Ovary (tissue), 10 donors: Measurements from ENCODE around the gene THBS3. TPM values are rescaled to one million over a fixed set of nuclear protein-coding genes. Genes with fewer than 3 reads are reported as not detected.

ENCODE experiments used
- DNase-seq, 5 donors: peaks; one replicate each; pipeline ENCODE4 v3.0.0-alpha.2; 2019 to 2020
- H3K27ac ChIP-seq, 2 donors: fragments of 200-600 bp; one replicate each; pipeline versions ENCODE4 v1.5.1 to v1.8.0; 2019 to 2022
- H3K27me3 ChIP-seq: fragments of 200-600 bp; one replicate; pipeline ENCODE4 v1.8.0; 2022
- H3K36me3 ChIP-seq: fragments of 200-600 bp; sonication (generic); one replicate; pipeline ENCODE4 v1.5.1; 2019
- H3K4me1 ChIP-seq: one replicate; pipeline ENCODE4 v1.8.1; 2013; ENCODE audit warnings: mild to moderate bottlenecking, moderate library complexity; ENCODE audit not compliant: insufficient read depth
- H3K4me3 ChIP-seq: fragments of 200-600 bp; sonication (generic); one replicate; pipeline ENCODE4 v1.5.1; 2017
- H3K9me3 ChIP-seq, 2 donors: fragments of 200-600 bp in 1 of 2; sonication (generic) in 1 of 2; one replicate each; pipeline versions ENCODE4 v1.5.1 to v1.8.1; 2013 to 2019; ENCODE audit warnings: mild to moderate bottlenecking in 1 of 2, moderate library complexity in 1 of 2
- CTCF ChIP-seq, 3 donors: fragments of 450-650 bp in 2 of 3; fragments of 200-600 bp in 1 of 3; IDR thresholded peaks; one replicate each; pipeline versions ENCODE4 v1.5.1 to v1.8.0; 2016 to 2022; ENCODE audit warnings: antibody characterized with exemption in 3 of 3, mild to moderate bottlenecking in 1 of 3
- EP300 ChIP-seq: sonication (generic); formaldehyde crosslinking; IDR thresholded peaks from one replicate; pipeline ENCODE4 v1.6.1; 2017; ENCODE audit warnings: antibody characterized with exemption
- POLR2A ChIP-seq: fragments of 450-650 bp; IDR thresholded peaks from one replicate; pipeline ENCODE4 v1.6.1; 2017; ENCODE audit warnings: antibody characterized with exemption, mild to moderate bottlenecking, moderate library complexity
- WGBS, 3 donors: extraction: QIAGEN DNeasy Blood & Tissue Kit in 1 of 3; methylation state at CpG; one replicate each; pipeline versions ENCODE4 v1.1.5 to v1.1.7; 2013 to 2017; 5-methylcytosine and 5-hydroxymethylcytosine counted together
- intact Hi-C, 4 donors: fragments of 100-400 bp; cut with DNase I; formaldehyde crosslinking; loops; one replicate each; pipeline versions ENCODE4 v1.11.0 to v1.15.1; 2022 to 2023
- long read RNA-seq, 3 donors: library from polyadenylated mRNA in 2 of 3; unstranded in 2 of 3; transcript quantifications; one replicate each; pipeline ENCODE4 v2.0.0 and lab custom pipeline, GENCODE V29; 2021 to 2026
- polyA plus RNA-seq, 2 donors: library from polyadenylated mRNA; stranded (reverse); fragments of 200-250 nt in 1 of 2; fragments of 350-450 nt in 1 of 2; fragmentation: Illumina TruSeq in 1 of 2; extraction: RNeasy Lipid Tissue Mini Kit (QIAGEN cat#74804) in 1 of 2; gene quantifications; one replicate each; pipeline ENCODE4 v1.2.3, GENCODE V29; 2013 to 2014
- total RNA-seq, 7 donors: library from RNA; depleted of rRNA in 2 of 7; stranded (reverse); fragments of >200 nt in 2 of 7; fragmentation: NEBNext Ultra II Directional in 3 of 7; extraction: Animal tissue kit (Norgen Biotek cat#: 25700) in 3 of 7; gene quantifications; one replicate each; pipeline versions ENCODE4 v1.1.0 to v1.2.4, GENCODE V29; 2016 to 2023
- donor health status: DM: no; HTN: no; CAD: no; lungs with moderate emphysema.
- donor health status: DM: no; HTN: no; CAD: no.
- donor health status: Bipolar disorder and iron deficiency.
- donor health status: DM: yes; HTN: yes; CAD: no.
- donor health status: DM: no; HTN: no; CAD: no.
- donor health status: DM: yes; HTN: yes; CAD: no.

Gene THBS3
- total RNA-seq: 10 to 100 TPM; 19.9 to 50.2 (median 29.1) TPM
- polyA plus RNA-seq: 10 to 100 TPM; 23.1 to 28.2 TPM
- long read RNA-seq, donor 1, partial matches to known transcripts: 5 of 28 reads
- long read RNA-seq, donor 1, other reads (novel, unspliced or antisense): 20 of 28 reads
- long read RNA-seq, donor 2, partial matches to known transcripts: 0 of 5 reads
- long read RNA-seq, donor 2, other reads (novel, unspliced or antisense): 0 of 5 reads
- long read RNA-seq, donor 3, transcript THBS3-201 (23 exons, 3,145 nt): major isoform, 10 of 45 reads
- long read RNA-seq, donor 3, partial matches to known transcripts: 5 of 45 reads
- long read RNA-seq, donor 3, other reads (novel, unspliced or antisense): 30 of 45 reads

DNA sequence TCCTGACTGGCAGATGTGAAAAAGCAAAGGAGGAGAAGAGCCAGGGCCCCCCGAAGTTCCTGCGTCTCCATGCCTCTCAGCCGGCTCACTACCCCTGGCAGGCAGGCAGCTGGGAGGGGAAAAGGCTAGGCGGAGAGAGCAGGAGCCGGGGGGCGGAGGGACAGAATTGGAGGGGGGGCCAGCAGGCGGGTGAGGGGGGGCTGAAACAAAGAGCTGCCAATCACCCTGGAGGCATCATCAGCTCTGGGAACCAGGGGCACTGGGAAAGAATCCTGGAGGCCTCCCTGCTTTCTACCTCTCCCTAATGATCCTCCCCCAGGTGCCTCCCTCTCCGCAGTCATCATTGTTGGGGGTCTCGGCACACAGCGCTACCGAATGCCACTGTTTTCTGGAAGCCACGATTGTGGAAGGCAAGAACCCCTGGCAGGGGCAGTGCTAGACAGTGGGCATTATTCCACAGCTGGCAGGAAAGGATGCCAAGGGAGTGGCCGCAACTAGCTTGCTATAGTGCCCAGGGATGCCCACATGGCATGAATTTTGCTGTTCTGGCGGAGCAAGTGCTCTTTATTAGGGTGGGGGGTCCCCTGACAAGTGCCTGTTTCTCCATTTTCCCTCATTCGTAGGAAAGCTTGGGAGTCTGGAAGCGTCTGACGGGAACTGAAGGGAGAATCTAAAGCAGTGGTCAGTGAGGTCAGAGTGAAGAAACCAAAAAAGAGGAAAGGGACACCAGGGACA is at the start of gene THBS3:
Gene THBS3, minus strand, starts transcription at position 92 of the 735 bp plus-strand sequence. Its CDS starts 21 bp downstream, at position 71.
- H3K27me3 ChIP-seq: no peaks in the 10 kb centered on the region
- DNase-seq: peak; percentile 54 to 75 (median 70)
- TF ChIP-seq POLR2A: peak; percentile 8
- no peak for TF ChIP-seq CTCF (IDR thresholded peaks at IDR 0.05)
- H3K4me1 ChIP-seq: peaks cover 8% of the 10 kb centered on the region
- peak within 1 kb of the TSS; percentile 59 for H3K4me3 ChIP-seq
- peak within 1 kb of the TSS; percentile 97 to 100 for H3K27ac ChIP-seq
- intact Hi-C loops: loop anchor here in 1 of 4 donors (2.0 to 10.0 kb wide), 3 partner anchors 19 to 117 kb away; partner anchors contain the start of gene RUSC1
- no peaks in the 10 kb centered on the region for H3K9me3 ChIP-seq
- H3K36me3 ChIP-seq: no peaks in the 10 kb centered on the region
- WGBS, 3 donors: 4 to 8% (median 6%) methylated on average over 17 of the region's 17 CpGs

- Histone ChIP-seq H3K36me3 (no peaks in the 10 kb centered on the region), H3K9me3 (no peaks in the 10 kb centered on the region), H3K27me3 (no peaks in the 10 kb centered on the region), H3K4me1 (peaks cover 8% of the 10 kb centered on the region), H3K27ac (peak overlapping the region; percentile 94 to 99), H3K4me3 (peak overlapping the region; percentile 73)
- TF ChIP-seq CTCF (IDR thresholded peaks at IDR 0.05) (no peak), EP300 (no peak), POLR2A (no peak)
- peak in 1 of 5 donors; percentile 46 for DNase-seq
- WGBS, 3 donors: 68 to 72% (median 71%) methylated on average over 20 of the region's 20 CpGs
- intact Hi-C loops: loop anchor here in 2 of 4 donors (5.0 to 10.0 kb wide), 2 partner anchors 66 to 69 kb away; partner anchors contain the start of gene RUSC1 (in 2 of the 2)
Observed at GRCh38 chr1:155256058-155256852, 48.6 kb upstream of the THBS3 start.

- H3K4me1 ChIP-seq: peaks cover 7% of the 10 kb centered on the region
- intact Hi-C loops: loop anchor here in 2 of 4 donors (5.0 to 10.0 kb wide), 2 partner anchors 67 to 69 kb away; partner anchors contain the start of gene RUSC1 (in 2 of the 2)
Observed at GRCh38 chr1:155255243-155256007, 47.7 kb upstream of the THBS3 start, which contains the start of gene ENTREP3. Gene ENTREP3 (minus strand): TSS chr1:155255483. CDS start chr1:155254877, 606 bp downstream.

DNA sequence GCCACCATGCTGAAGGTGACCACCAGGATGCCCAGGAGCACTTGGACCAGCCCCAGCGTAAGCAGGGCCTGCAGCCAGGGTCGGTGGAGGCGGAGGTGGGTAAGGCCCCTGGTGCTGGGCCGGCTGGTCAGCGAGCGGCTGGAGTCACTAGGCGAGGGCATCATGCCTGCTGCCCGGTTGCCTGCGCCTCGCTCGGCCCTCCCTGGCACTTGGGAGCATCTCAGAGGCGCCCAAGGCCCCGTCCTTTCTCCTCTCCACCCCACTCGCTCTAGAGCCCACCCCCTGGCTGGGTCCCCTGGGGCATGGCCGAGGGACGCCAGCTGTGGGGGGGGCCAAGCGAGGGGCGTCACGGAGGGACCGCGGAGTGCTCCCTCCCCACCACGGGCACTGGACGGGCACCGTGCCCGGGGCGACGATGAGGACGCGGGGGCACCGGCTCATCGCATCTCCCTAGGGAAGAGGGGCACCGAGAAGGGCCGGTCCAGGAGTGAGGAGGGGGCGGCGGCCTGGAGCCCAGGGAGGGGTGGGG is 47.1 kb upstream of the THBS3 start:
- Histone ChIP-seq H3K9me3 (no peaks in the 10 kb centered on the region), H3K4me1 (peaks cover 7% of the 10 kb centered on the region), H3K27ac (peak overlapping the region; percentile 94 to 99), H3K27me3 (no peaks in the 10 kb centered on the region), H3K4me3 (peak overlapping the region; percentile 73), H3K36me3 (no peaks in the 10 kb centered on the region)
- WGBS, 3 donors: 0 to 3% (median 1%) methylated on average over 13 to 35 of the region's 35 CpGs
- intact Hi-C loops: loop anchor here (5.0 to 10.0 kb wide), 3 partner anchors 68 to 338 kb away; partner anchors contain the start of gene RUSC1 (in 3 of the 4)
- TF ChIP-seq CTCF (IDR thresholded peaks at IDR 0.05) (no peak), POLR2A (no peak), EP300 (no peak)
- peak; percentile 51 to 69 (median 67) for DNase-seq

More at GRCh38 chr1:155255243-155256007, 47.7 kb upstream of the THBS3 start, which contains the start of gene ENTREP3:
- Histone ChIP-seq H3K9me3 (no peaks in the 10 kb centered on the region), H3K27ac (peak within 1 kb of the TSS; percentile 94 to 99), H3K4me3 (peak within 1 kb of the TSS; percentile 73), H3K36me3 (no peaks in the 10 kb centered on the region), H3K27me3 (no peaks in the 10 kb centered on the region)
- peak; percentile 87 to 91 (median 90) for DNase-seq
- WGBS, 3 donors: 0 to 1% (median 1%) methylated on average over 42 to 54 of the region's 54 CpGs
- TF ChIP-seq POLR2A: peak; percentile 75
- TF ChIP-seq EP300: no peak
